HFFc6 (cell line): ENCODE measurements around the gene GPATCH4. TPM values are rescaled to one million over a fixed set of nuclear protein-coding genes. Genes with fewer than 3 reads are reported as not detected.
A peak's percentile ranks its signal among the peaks of the same experiment; 100 is the strongest.

Source experiments
- DNase-seq: peaks from one replicate; pipeline ENCODE4 v3.0.0-alpha.2; 2018
- H3K27ac Mint-ChIP-seq: 2 replicates; pipeline ENCODE4 v1.8.0; 2020; ENCODE audit warnings: mild to moderate bottlenecking, mixed read lengths
- H3K27me3 Mint-ChIP-seq: 2 replicates; pipeline ENCODE4 v1.8.0; 2021; ENCODE audit warnings: mild to moderate bottlenecking, moderate library complexity, mixed read lengths; ENCODE audit not compliant: insufficient read depth
- H3K36me3 Mint-ChIP-seq: 2 replicates; pipeline ENCODE4 v1.8.0; 2021; ENCODE audit warnings: low read depth, mixed read lengths
- H3K4me1 Mint-ChIP-seq: 2 replicates; pipeline ENCODE4 v1.8.0; 2020; ENCODE audit warnings: low read depth, mixed read lengths
- H3K4me3 Mint-ChIP-seq: 2 replicates; pipeline ENCODE4 v1.8.0; 2020; ENCODE audit warnings: mild to moderate bottlenecking, moderate library complexity, mixed read lengths
- H3K9me3 Mint-ChIP-seq: 2 replicates; pipeline ENCODE4 v1.8.0; 2020; ENCODE audit warnings: mild to moderate bottlenecking, mixed read lengths
- CTCF ChIP-seq: fragments of 200-600 bp; sonication (generic); IDR thresholded peaks from 2 replicates; pipeline ENCODE4 v1.5.0; 2021; ENCODE audit warnings: antibody characterized with exemption, mild to moderate bottlenecking
- total RNA-seq, 6 experiments: library from RNA; stranded (reverse); fragmentation: NEBNext Ultra II Directional; extraction: Animal tissue kit (Norgen Biotek cat#: 25700); gene quantifications; 2 replicates in 1 of 6; 3 replicates in 5 of 6; pipeline ENCODE4 v1.2.3, GENCODE V29; 2021

GPATCH4 gene
- total RNA-seq, 6 experiments from 2014 or later, result 25.0 to 35.8 (median 32.7) TPM

GRCh38 chr1:156594190-156594589, 7.1 kb downstream of the GPATCH4 start:
- TF ChIP-seq CTCF, result no peak
- H3K36me3 Mint-ChIP-seq, result peaks cover 11% of the 10 kb centered on the region; the same call in 1 of the 2 replicates
- no peak overlapping the region for H3K4me3 Mint-ChIP-seq
- H3K27me3 Mint-ChIP-seq, result no peaks in the 10 kb centered on the region; the same call in none of the 2 replicates
- no peaks in the 10 kb centered on the region for H3K9me3 Mint-ChIP-seq
- H3K4me1 Mint-ChIP-seq, result peaks cover 16% of the 10 kb centered on the region
- no peak overlapping the region for H3K27ac Mint-ChIP-seq
- no peak for DNase-seq

GRCh38 chr1:156593661-156593989, 7.7 kb downstream of the GPATCH4 start:
- no peak overlapping the region for H3K4me3 Mint-ChIP-seq
- peaks cover 11% of the 10 kb centered on the region; the same call in 1 of the 2 replicates for H3K36me3 Mint-ChIP-seq
- TF ChIP-seq CTCF, result no peak
- H3K4me1 Mint-ChIP-seq, result peaks cover 16% of the 10 kb centered on the region
- no peaks in the 10 kb centered on the region; the same call in none of the 2 replicates for H3K27me3 Mint-ChIP-seq
- no peaks in the 10 kb centered on the region for H3K9me3 Mint-ChIP-seq
- DNase-seq, result no peak
- no peak overlapping the region for H3K27ac Mint-ChIP-seq

- DNase-seq, result no peak
- H3K27me3 Mint-ChIP-seq, result no peaks in the 10 kb centered on the region; the same call in 1 of the 2 replicates
- H3K36me3 Mint-ChIP-seq, result peaks cover 11% of the 10 kb centered on the region; the same call in 1 of the 2 replicates
- H3K4me3 Mint-ChIP-seq, result peak overlapping the region; percentile 89
- no peak for TF ChIP-seq CTCF
- peak overlapping the region; percentile 48; the same call in 1 of the 2 replicates for H3K27ac Mint-ChIP-seq
- H3K9me3 Mint-ChIP-seq, result no peaks in the 10 kb centered on the region
- peaks cover 16% of the 10 kb centered on the region for H3K4me1 Mint-ChIP-seq
These were observed 8.2 kb downstream of the GPATCH4 start for GRCh38 chr1:156592910-156593660.

- Mint-ChIP-seq H3K4me1 (peaks cover 16% of the 10 kb centered on the region), H3K36me3 (peaks cover 11% of the 10 kb centered on the region; the same call in 1 of the 2 replicates), H3K9me3 (no peaks in the 10 kb centered on the region), H3K4me3 (peak overlapping the region; percentile 89), H3K27ac (peak overlapping the region; percentile 48), H3K27me3 (no peaks in the 10 kb centered on the region; the same call in 1 of the 2 replicates)
- DNase-seq, result no peak
- TF ChIP-seq CTCF, result no peak
These were observed 8.9 kb downstream of the GPATCH4 start for GRCh38 chr1:156592158-156592909.

GRCh38 chr1:156591432-156592157, 9.7 kb downstream of the GPATCH4 start, which contains the start of gene NAXE:
Gene NAXE (plus strand): TSS chr1:156591776. CDS start chr1:156591805, 29 bp downstream.
- H3K36me3 Mint-ChIP-seq, result peaks cover 11% of the 10 kb centered on the region; the same call in 1 of the 2 replicates
- peak within 1 kb of the TSS; percentile 89 for H3K27ac Mint-ChIP-seq
- H3K27me3 Mint-ChIP-seq, result no peaks in the 10 kb centered on the region
- no peak for TF ChIP-seq CTCF
- peak; percentile 55 for DNase-seq
- peak within 1 kb of the TSS; percentile 89 for H3K4me3 Mint-ChIP-seq
- H3K9me3 Mint-ChIP-seq, result no peaks in the 10 kb centered on the region
- H3K4me1 Mint-ChIP-seq, result peaks cover 16% of the 10 kb centered on the region
